Hepatocyte (in vitro differentiated cells): Measurements from ENCODE around the gene CDH26. TPM values are rescaled to one million over a fixed set of nuclear protein-coding genes. Genes with fewer than 3 reads are reported as not detected.
A peak's percentile ranks its signal among the peaks of the same experiment; 100 is the strongest.
"Not testable (repeated sequence)": the region's sequence is repeated elsewhere in the genome, so short reads cannot be mapped to it uniquely, and the experiment has no call there.

Source experiments
- DNase-seq: peaks from one replicate; pipeline ENCODE4 v3.0.0-alpha.2; 2016; ENCODE audit warnings: low spot score
- H2AFZ ChIP-seq: fragments of 200-600 bp; sonication (generic); 2 replicates; pipeline ENCODE4 v1.6.0; 2016; ENCODE audit warnings: antibody characterized with exemption, mild to moderate bottlenecking
- H3K27ac ChIP-seq: fragments of 200-600 bp; sonication (generic); 2 replicates; pipeline ENCODE4 v1.5.1; 2016; ENCODE audit warnings: mild to moderate bottlenecking
- H3K27me3 ChIP-seq: fragments of 200-600 bp; sonication (generic); 2 replicates; pipeline ENCODE4 v1.6.1; 2016
- H3K36me3 ChIP-seq: fragments of 200-600 bp; sonication (generic); replicated peaks from 2 replicates; pipeline ENCODE4 v1.5.1; 2016; ENCODE audit warnings: low read depth; ENCODE audit not compliant: insufficient read depth
- H3K4me1 ChIP-seq: fragments of 200-600 bp; sonication (generic); 2 replicates; pipeline ENCODE4 v1.5.1; 2016; ENCODE audit warnings: mild to moderate bottlenecking, moderate library complexity; ENCODE audit not compliant: insufficient read depth
- H3K4me2 ChIP-seq: fragments of 200-600 bp; sonication (generic); 2 replicates; pipeline ENCODE4 v1.6.0; 2016
- H3K4me3 ChIP-seq: fragments of 200-600 bp; sonication (generic); 2 replicates; pipeline ENCODE4 v1.5.1; 2016; ENCODE audit warnings: mild to moderate bottlenecking
- H3K79me2 ChIP-seq: fragments of 200-600 bp; sonication (generic); 2 replicates; pipeline ENCODE4 v1.6.0; 2017; ENCODE audit warnings: mild to moderate bottlenecking
- H3K9me2 ChIP-seq: fragments of 200-600 bp; sonication (generic); replicated peaks from 2 replicates; pipeline ENCODE4 v1.6.0; 2017; ENCODE audit warnings: mild to moderate bottlenecking; ENCODE audit not compliant: insufficient read depth
- H3K9me3 ChIP-seq: fragments of 200-600 bp; sonication (generic); 2 replicates; pipeline ENCODE4 v1.5.1; 2016; ENCODE audit warnings: low read depth, mild to moderate bottlenecking
- H4K20me1 ChIP-seq: fragments of 200-600 bp; sonication (generic); 2 replicates; pipeline ENCODE4 v1.6.0; 2016; ENCODE audit warnings: mild to moderate bottlenecking; ENCODE audit not compliant: insufficient read depth, poor library complexity, severe bottlenecking
- CTCF ChIP-seq: fragments of 200-600 bp; sonication (generic); IDR thresholded peaks from 2 replicates; pipeline ENCODE4 v1.5.1; 2016; ENCODE audit warnings: antibody characterized with exemption, mild to moderate bottlenecking; ENCODE audit not compliant: poor library complexity
- EZH2 ChIP-seq: fragments of 200-600 bp; sonication (generic); IDR thresholded peaks from 2 replicates; pipeline ENCODE4 v1.6.1; 2016; ENCODE audit warnings: antibody characterized with exemption, mild to moderate bottlenecking, borderline replicate concordance
- EZH2phosphoT487 ChIP-seq: fragments of 200-600 bp; sonication (generic); IDR thresholded peaks from one replicate; pipeline ENCODE4 v1.6.1; 2018; ENCODE audit warnings: antibody characterized with exemption, mild to moderate bottlenecking, low read depth, moderate library complexity; ENCODE audit not compliant: unreplicated experiment, severe bottlenecking
- WGBS: methylation state at CpG from one replicate; pipeline ENCODE4 v1.1.6; 2016; ENCODE audit warnings: low lambda C conversion rate; ENCODE audit errors: missing lambda C conversion rate; 5-methylcytosine and 5-hydroxymethylcytosine counted together
- polyA plus RNA-seq: library from polyadenylated mRNA; unstranded; fragments of >200 nt; fragmentation: Nextera tagmentation; extraction: Ambion mirVana; gene quantifications from 2 replicates; pipeline ENCODE4 v1.2.1, GENCODE V29; 2016
- total RNA-seq: library from RNA; depleted of rRNA; stranded (reverse); fragments of >200 nt; gene quantifications from 2 replicates; pipeline ENCODE4 v1.2.3, GENCODE V29; 2014

The CDH26 gene
- total and polyA plus RNA-seq, 2 experiments from 2014 or later: 2.2 to 2.3 TPM

DNA sequence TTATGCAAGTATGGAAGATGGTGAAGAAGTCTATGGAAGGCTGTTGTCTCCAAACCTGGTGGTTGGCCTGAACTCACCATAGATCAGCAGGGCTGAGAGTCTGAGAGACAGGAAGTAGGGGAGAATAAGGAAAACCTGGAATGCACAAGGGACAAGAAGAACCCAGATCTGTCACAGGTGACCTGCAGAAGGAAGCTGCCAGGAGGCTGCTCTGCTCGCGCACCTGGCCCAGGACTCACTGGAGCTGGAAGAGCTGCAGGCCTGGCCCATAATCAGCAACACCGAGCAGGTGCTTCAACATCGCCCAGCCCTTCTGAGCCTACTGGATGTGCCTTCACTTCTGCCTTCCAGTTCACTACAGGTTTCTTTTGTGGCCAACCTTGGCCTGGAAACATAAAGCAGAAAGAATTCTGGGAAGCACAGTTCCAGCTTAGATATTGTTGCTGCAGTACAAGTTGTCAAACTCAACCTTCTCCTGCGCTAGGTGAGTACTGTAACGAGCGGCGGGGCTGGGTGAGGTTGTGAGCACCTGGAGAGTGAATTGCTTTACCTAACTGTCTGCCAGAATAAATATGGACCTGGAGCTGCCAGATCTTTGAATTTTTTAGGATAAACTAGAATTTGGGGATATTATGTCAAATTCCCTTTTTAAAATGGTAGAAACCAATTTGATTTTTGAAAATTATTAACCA is 82.4 kb downstream of the CDH26 start:
- H3K4me2 ChIP-seq: no peak overlapping the region
- no peak overlapping the region for H3K4me3 ChIP-seq
- WGBS: 96% methylated on average over 8 of the region's 8 CpGs

GRCh38 chr20:60041436-60042165 is 83.4 kb downstream of the CDH26 start:
- peak overlapping the region; percentile 76 for H3K27ac ChIP-seq
- H3K4me2 ChIP-seq: peak overlapping the region; percentile 45
- H3K9me2 ChIP-seq, H3K27me3 ChIP-seq, H3K4me3 ChIP-seq, H3K4me1 ChIP-seq, H3K9me3 ChIP-seq, H4K20me1 ChIP-seq, H3K36me3 ChIP-seq, H3K79me2 ChIP-seq: not testable (repeated sequence)
- peak; percentile 64 for DNase-seq
- peak overlapping the region; percentile 15 for H2AFZ ChIP-seq
- WGBS: 9% methylated on average over 8 of the region's 8 CpGs

More for the DNA sequence above, 82.4 kb downstream of the CDH26 start:
- Histone ChIP-seq H3K27me3 (no peaks in the 10 kb centered on the region), H3K36me3 (no peaks in the 10 kb centered on the region), H3K27ac (peak overlapping the region; percentile 76), H4K20me1 (no peaks in the 10 kb centered on the region), H2AFZ (no peak overlapping the region), H3K9me3 (no peaks in the 10 kb centered on the region), H3K79me2 (no peaks in the 10 kb centered on the region), H3K9me2 (no peaks in the 10 kb centered on the region), H3K4me1 (no peaks in the 10 kb centered on the region)
- DNase-seq: no peak
- TF ChIP-seq EZH2 (no peak), CTCF (no peak), EZH2phosphoT487 (no peak)

DNA sequence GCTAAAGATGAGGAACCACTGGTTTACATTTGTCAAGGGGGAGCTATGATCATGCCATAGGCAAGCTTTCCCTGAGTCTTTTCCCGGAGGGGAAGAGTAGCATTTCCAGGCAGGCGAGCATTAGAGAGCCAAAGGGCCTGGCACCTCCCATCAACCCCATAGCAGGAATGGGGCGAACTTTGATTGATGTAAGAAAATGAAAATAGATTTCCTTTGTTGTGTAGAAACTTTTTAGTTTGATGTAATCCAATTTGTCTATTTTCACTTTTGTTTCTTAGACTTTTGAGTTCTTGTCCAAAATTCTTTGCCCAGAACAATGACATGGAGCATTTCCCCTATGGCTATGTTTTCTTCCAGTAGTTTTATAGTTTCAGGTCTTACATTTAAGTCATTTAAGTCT is 85.2 kb downstream of the CDH26 start:
- H3K79me2 ChIP-seq: no peaks in the 10 kb centered on the region
- no peaks in the 10 kb centered on the region for H3K9me3 ChIP-seq
- H4K20me1 ChIP-seq: no peaks in the 10 kb centered on the region
- H3K36me3 ChIP-seq: no peaks in the 10 kb centered on the region
- DNase-seq: no peak
- H3K27ac ChIP-seq: no peak overlapping the region
- no peak overlapping the region for H3K4me2 ChIP-seq
- no peaks in the 10 kb centered on the region for H3K27me3 ChIP-seq
- no peak overlapping the region for H3K4me3 ChIP-seq
- no peaks in the 10 kb centered on the region for H3K4me1 ChIP-seq
- no peak overlapping the region for H2AFZ ChIP-seq
- no peak for TF ChIP-seq CTCF
- no peak for TF ChIP-seq EZH2
- no peak for TF ChIP-seq EZH2phosphoT487
- H3K9me2 ChIP-seq: no peaks in the 10 kb centered on the region
- 97% methylated on average over 3 of the region's 3 CpGs for WGBS

GRCh38 chr20:60046011-60046413 is 87.8 kb downstream of the CDH26 start:
- no peak for TF ChIP-seq CTCF
- TF ChIP-seq EZH2phosphoT487: no peak
- TF ChIP-seq EZH2: no peak
- no peak overlapping the region for H3K4me3 ChIP-seq
- H3K27me3 ChIP-seq: no peaks in the 10 kb centered on the region
- no peaks in the 10 kb centered on the region for H3K36me3 ChIP-seq
- no peaks in the 10 kb centered on the region for H3K4me1 ChIP-seq
- H4K20me1 ChIP-seq: no peaks in the 10 kb centered on the region
- H3K27ac ChIP-seq: no peak overlapping the region
- no peaks in the 10 kb centered on the region for H3K79me2 ChIP-seq
- no peak overlapping the region for H2AFZ ChIP-seq
- no peaks in the 10 kb centered on the region for H3K9me3 ChIP-seq
- peak; percentile 30 for DNase-seq
- no peak overlapping the region for H3K4me2 ChIP-seq
- 23% methylated on average over 4 of the region's 4 CpGs for WGBS
- no peaks in the 10 kb centered on the region for H3K9me2 ChIP-seq
